ENCODE results near the gene CSNK2A3.

Gene CSNK2A3

GRCh38 chr11:11336664-11337063 lies 16.4 kb downstream of the CSNK2A3 start:
- no peak for DNase-seq (ENCODE audit: low read depth in 2 of 2)

- no peak for DNase-seq (ENCODE audit: low read depth in 2 of 2)
Observed at GRCh38 chr11:11335043-11335442, 18.0 kb downstream of the CSNK2A3 start.

- DNase-seq (ENCODE audit: low read depth in 2 of 2) = no peak
Observed at GRCh38 chr11:11334607-11335006, 18.4 kb downstream of the CSNK2A3 start.

GRCh38 chr11:11332141-11332710 lies 20.8 kb downstream of the CSNK2A3 start:
- no peak for DNase-seq (ENCODE audit: low read depth in 2 of 2)

- no peak for DNase-seq (ENCODE audit: low read depth in 2 of 2)
Observed at GRCh38 chr11:11329062-11329806, 23.8 kb downstream of the CSNK2A3 start.

GRCh38 chr11:11324090-11324489 lies 29.0 kb downstream of the CSNK2A3 start:
- no peak for DNase-seq (ENCODE audit: low read depth in 2 of 2)

GRCh38 chr11:11322101-11322500 lies 30.9 kb downstream of the CSNK2A3 start:
- DNase-seq (ENCODE audit: low read depth in 2 of 2) = no peak

- no peak for DNase-seq (ENCODE audit: low read depth in 2 of 2)
Observed at GRCh38 chr11:11320825-11321224, 32.2 kb downstream of the CSNK2A3 start.

- DNase-seq (ENCODE audit: low read depth in 2 of 2) = no peak
Observed at GRCh38 chr11:11318961-11319360, 34.1 kb downstream of the CSNK2A3 start.

GRCh38 chr11:11318461-11318860 lies 34.6 kb downstream of the CSNK2A3 start:
- no peak for DNase-seq (ENCODE audit: low read depth in 2 of 2)

GRCh38 chr11:11316651-11317230 lies 36.3 kb downstream of the CSNK2A3 start:
- no peak for DNase-seq (ENCODE audit: low read depth in 2 of 2)

GRCh38 chr11:11313902-11314692 lies 39.0 kb downstream of the CSNK2A3 start:
- no peak for DNase-seq (ENCODE audit: low read depth in 2 of 2)

GRCh38 chr11:11313426-11313825 lies 39.6 kb downstream of the CSNK2A3 start:
- DNase-seq (ENCODE audit: low read depth in 2 of 2) = no peak

- no peak for DNase-seq (ENCODE audit: low read depth in 2 of 2)
Observed at GRCh38 chr11:11312738-11313137, 40.3 kb downstream of the CSNK2A3 start.

GRCh38 chr11:11311169-11311568 lies 41.9 kb downstream of the CSNK2A3 start:
- no peak for DNase-seq (ENCODE audit: low read depth in 2 of 2)

- no peak for DNase-seq (ENCODE audit: low read depth in 2 of 2)
Observed at GRCh38 chr11:11309906-11310305, 43.1 kb downstream of the CSNK2A3 start.

GRCh38 chr11:11308249-11308648 lies 44.8 kb downstream of the CSNK2A3 start:
- DNase-seq (ENCODE audit: low read depth in 2 of 2) = no peak

- no peak for DNase-seq (ENCODE audit: low read depth in 2 of 2)
Observed at GRCh38 chr11:11306855-11307254, 46.2 kb downstream of the CSNK2A3 start.

- DNase-seq (ENCODE audit: low read depth in 2 of 2) = no peak
Observed at GRCh38 chr11:11304550-11304949, 48.5 kb downstream of the CSNK2A3 start.

- DNase-seq (ENCODE audit: low read depth in 2 of 2) = no peak
Observed at GRCh38 chr11:11302565-11302964, 50.5 kb downstream of the CSNK2A3 start.

Data from stimulated activated CD8-positive, alpha-beta memory T cell treated with anti-CD3 and anti-CD28 coated beads, Interleukin-2, amount 100 ng/mL, for 48 hours (primary cell).